K562 (cell line): ENCODE data around the gene SKAP1. TPM values are rescaled to one million over a fixed set of nuclear protein-coding genes. Genes with fewer than 3 reads are reported as not detected.

Source experiments
- CBFA2T3 ChIP-seq: fragments of 450-650 bp; IDR thresholded peaks from 2 replicates; pipeline ENCODE4 v1.6.1; 2017
- CBX1 ChIP-seq: sonication (generic); IDR thresholded peaks from 2 replicates; pipeline ENCODE4 v1.6.1; 2016; ENCODE audit warnings: antibody characterized with exemption, low read depth, mild to moderate bottlenecking
- CEBPG ChIP-seq, 3 experiments: fragments of 200-800 bp in 1 of 3; sonication (Bioruptor generic) in 1 of 3; sonication (generic) in 1 of 3; formaldehyde crosslinking in 1 of 3; IDR thresholded peaks in 2 of 3; conservative IDR thresholded peaks in 1 of 3; 2 replicates each; pipeline versions ENCODE4 v1.6.1 to v1.8.0; 2016 to 2022; ENCODE audit warnings: missing compliant biosample characterization in 2 of 3, missing genetic modification characterization in 2 of 3, mild to moderate bottlenecking in 1 of 3, missing genetic modification reagents in 1 of 3
- CREB3L1 ChIP-seq: fragments of 450-650 bp; IDR thresholded peaks from 2 replicates; pipeline ENCODE4 v1.6.1; 2014; ENCODE audit warnings: low read depth, mild to moderate bottlenecking, moderate library complexity, borderline replicate concordance
- ETV1 ChIP-seq: fragments of 450-650 bp; conservative IDR thresholded peaks from 2 replicates; pipeline ENCODE4 v1.6.1; 2016; ENCODE audit warnings: missing genetic modification characterization, control low read depth, low read depth, missing compliant biosample characterization
- FIP1L1 ChIP-seq: fragments of 200-400 bp; formaldehyde crosslinking; IDR thresholded peaks from 2 replicates; pipeline ENCODE4 v1.6.1; 2018; ENCODE audit warnings: mild to moderate bottlenecking, low read depth, low read length; ENCODE audit not compliant: poor library complexity, severe bottlenecking
- GTF2B ChIP-seq: IDR thresholded peaks from 2 replicates; pipeline ENCODE4 v1.6.1; 2011; ENCODE audit not compliant: insufficient read length; ENCODE audit errors: extremely low read depth
- KLF13 ChIP-seq: fragments of 450-650 bp; IDR thresholded peaks from 2 replicates; pipeline ENCODE4 v1.6.1; 2016; ENCODE audit warnings: missing genetic modification characterization, low read depth, mild to moderate bottlenecking, missing compliant biosample characterization, moderate library complexity, borderline replicate concordance
- L3MBTL2 ChIP-seq: fragments of 450-650 bp; IDR thresholded peaks from 2 replicates; pipeline ENCODE4 v1.6.1; 2016; ENCODE audit warnings: mild to moderate bottlenecking, moderate library complexity
- LARP7 ChIP-seq: fragments of 450-650 bp; IDR thresholded peaks from 2 replicates; pipeline ENCODE4 v1.6.1; 2016
- NFE2 ChIP-seq: IDR thresholded peaks from 2 replicates; pipeline ENCODE4 v1.6.1; 2014; ENCODE audit warnings: antibody characterized with exemption, low read depth
- NFYB ChIP-seq: IDR thresholded peaks from 2 replicates; pipeline ENCODE4 v1.6.1; 2011; ENCODE audit warnings: mild to moderate bottlenecking, moderate library complexity; ENCODE audit not compliant: insufficient read length; ENCODE audit errors: extremely low read depth
- NR2C2 ChIP-seq, 2 experiments: fragments of 200-800 bp in 1 of 2; sonication (Bioruptor generic) in 1 of 2; sonication (generic) in 1 of 2; formaldehyde crosslinking in 1 of 2; IDR thresholded peaks; 2 replicates each; pipeline versions ENCODE4 v1.6.1 to v1.8.0; 2016 to 2022; ENCODE audit warnings: mild to moderate bottlenecking in 1 of 2, missing compliant biosample characterization in 1 of 2, missing genetic modification characterization in 1 of 2, missing genetic modification reagents in 1 of 2
- POLR2AphosphoS5 ChIP-seq: IDR thresholded peaks from 2 replicates; pipeline ENCODE4 v1.6.1; 2011; ENCODE audit warnings: mild to moderate bottlenecking, low read depth, low read length, moderate library complexity; ENCODE audit not compliant: control insufficient read depth, insufficient read depth
- RAD21 ChIP-seq, 2 experiments: fragments of 250-450 bp in 1 of 2; fragments of 450-650 bp in 1 of 2; sonication (Bioruptor Pico) in 1 of 2; formaldehyde crosslinking in 1 of 2; IDR thresholded peaks in 1 of 2; conservative IDR thresholded peaks in 1 of 2; 2 replicates each; pipeline versions ENCODE4 v1.4.0 to v1.8.0; 2020 to 2022; ENCODE audit warnings: mild to moderate bottlenecking in 2 of 2, moderate library complexity in 1 of 2
- SRF ChIP-seq, 2 experiments: fragments of 250-450, 450-650 bp in 1 of 2; sonication (Bioruptor Pico) in 1 of 2; sonication (generic) in 1 of 2; formaldehyde crosslinking; IDR thresholded peaks; 2 replicates each; pipeline versions ENCODE4 v1.5.0 to v1.5.1; 2020 to 2022; ENCODE audit warnings: mild to moderate bottlenecking in 1 of 2, missing genetic modification reagents in 1 of 2
- ZBTB26 ChIP-seq: fragments of 450-650 bp; formaldehyde crosslinking; IDR thresholded peaks from 2 replicates; pipeline ENCODE4 v1.4.0; 2022; ENCODE audit warnings: missing genetic modification characterization
- ZHX1 ChIP-seq: fragments of 150-350 bp; conservative IDR thresholded peaks from 2 replicates; pipeline ENCODE4 v1.6.1; 2014; ENCODE audit warnings: low read length
- ZNF143 ChIP-seq: sonication (generic); formaldehyde crosslinking; IDR thresholded peaks from 2 replicates; pipeline ENCODE4 v1.9.0; 2022; ENCODE audit warnings: mild to moderate bottlenecking, missing genetic modification reagents
- ZNF212 ChIP-seq: fragments of 450-650 bp; formaldehyde crosslinking; IDR thresholded peaks from 2 replicates; pipeline ENCODE4 v1.4.0; 2020; ENCODE audit warnings: mild to moderate bottlenecking
- ZNF584 ChIP-seq: fragments of 200-800 bp; sonication (Bioruptor generic); IDR thresholded peaks from 2 replicates; pipeline ENCODE4 v1.6.1; 2016; ENCODE audit warnings: low read depth, mild to moderate bottlenecking, missing genetic modification characterization, missing compliant biosample characterization
- polyA plus RNA-seq, 8 experiments: library from polyadenylated mRNA; depleted of rRNA in 4 of 8; stranded (reverse) in 5 of 8; unstranded in 3 of 8; fragments of >200 nt; fragmentation: Nextera tagmentation in 2 of 8; fragmentation: Illumina TruSeq in 1 of 8; extraction: Ambion mirVana in 2 of 8; extraction: Trizol in 1 of 8; gene quantifications; 2 replicates each; pipeline versions ENCODE4 v1.2.1 to v1.2.3, GENCODE V29; 2011 to 2014; ENCODE audit warnings: inconsistent platforms in 1 of 8, missing spikeins in 1 of 8
- total RNA-seq, 7 experiments: library from RNA; depleted of rRNA in 6 of 7; stranded (reverse); fragments of >200 nt in 6 of 7; fragmentation: Illumina TruSeq in 2 of 7; extraction: Trizol in 2 of 7; gene quantifications; 2 replicates each; pipeline versions ENCODE4 v1.2.1 to v1.2.3, GENCODE V29; 2011 to 2021; ENCODE audit warnings: low replicate concordance in 1 of 7

SKAP1 gene
- total and polyA plus RNA-seq, 9 of the 15 experiments (the other 6 are each of a cell fraction or from before 2014, with no cell fraction given) = 0.06 to 0.80 (median 0.10) TPM; not detected in 4

GRCh38 chr17:48153691-48154358 lies 276.2 kb downstream of the SKAP1 start (continued):
- TF ChIP-seq KLF13 (no peak), ZNF212 (CRISPR knock-in tag) (no peak), POLR2AphosphoS5 (no peak), CEBPG (CRISPR knock-in tag; IDR thresholded peaks at IDR 0.05) (no peak), CEBPG (tag; conservative IDR thresholded peaks at IDR 0.05 in 1 of 2, IDR thresholded peaks at IDR 0.05 in 1 of 2) (no peak), GTF2B (no peak), ZHX1 (no peak), FIP1L1 (no peak), NR2C2 (CRISPR knock-in tag; IDR thresholded peaks at IDR 0.05) (no peak), NR2C2 (tag; IDR thresholded peaks at IDR 0.05) (0 out of 2 replicates have a peak, but pooled peaks have one; percentile 23), CREB3L1 (no peak), ETV1 (tag) (no peak), RAD21 (CRISPR knock-in tag; conservative IDR thresholded peaks at IDR 0.05 in 1 of 2, IDR thresholded peaks at IDR 0.05 in 1 of 2) (peak; percentile 45 to 54), NFYB (no peak), CBX1 (no peak), ZBTB26 (CRISPR knock-in tag) (no peak), ZNF143 (no peak), L3MBTL2 (0 out of 2 replicates have a peak, but pooled peaks have one; percentile 5), LARP7 (no peak), NFE2 (no peak), CBFA2T3 (peak; percentile 5; the same call in 1 of the 2 replicates), ZNF584 (CRISPR knock-in tag) (no peak), SRF (CRISPR knock-in tag; IDR thresholded peaks at IDR 0.05) (no peak)
